Panc1 (cell line): ENCODE results near the gene TRRAP. TPM values are rescaled to one million over a fixed set of nuclear protein-coding genes. Genes with fewer than 3 reads are reported as not detected.

Experiments
- ATAC-seq: fragments of 200-7000 bp; cut with Tn5 transposase; 2 replicates; pipeline ENCODE4 v1.9.1; 2020; ENCODE audit warnings: mild to moderate bottlenecking, moderate library complexity
- BruUV-seq: library from RNA; stranded (reverse); fragments of 400-500 nt; replicated peaks from 2 replicates; lab custom pipeline; 2021; lab: Mats Ljungman, UMichigan
- CTCF ChIA-PET: fragments of 300-600 bp; sonication (Branson Sonifier 250); formaldehyde crosslinking; loops from one replicate; lab custom pipeline; 2022; ENCODE audit warnings: antibody characterized with exemption; lab: Charles Lee
- POLR2A ChIA-PET: fragments of 300-600 bp; sonication (Branson Sonifier 250); formaldehyde crosslinking; loops from one replicate; lab custom pipeline; 2022; ENCODE audit warnings: antibody characterized with exemption; lab: Charles Lee
- DNase-seq: peaks from one replicate; pipeline ENCODE4 v3.0.0-alpha.2; 2010; ENCODE audit warnings: low read depth, low spot score
- H3K27ac ChIP-seq: 2 replicates; pipeline ENCODE4 v1.5.1; 2011; ENCODE audit warnings: mild to moderate bottlenecking, low read length, inconsistent platforms
- H3K27me3 ChIP-seq: fragments of 200-500 bp; sonication (Bioruptor generic); 2 replicates; pipeline ENCODE4 v1.6.0; 2014; ENCODE audit warnings: low read length, inconsistent platforms; ENCODE audit not compliant: control insufficient read depth, insufficient read depth
- H3K36me3 ChIP-seq: fragments of 200-500 bp; sonication (Bioruptor generic); 2 replicates; pipeline ENCODE4 v1.5.1; 2014; ENCODE audit warnings: inconsistent platforms, mild to moderate bottlenecking, low read length, moderate library complexity; ENCODE audit not compliant: control insufficient read depth, insufficient read depth
- H3K4me1 ChIP-seq: 2 replicates; pipeline ENCODE4 v1.5.1; 2011; ENCODE audit warnings: inconsistent platforms, mild to moderate bottlenecking, low read length, moderate library complexity; ENCODE audit not compliant: control insufficient read depth, insufficient read depth
- H3K4me3 ChIP-seq, 2 experiments: 2 replicates each; pipeline ENCODE4 v1.5.1; 2011 to 2012; ENCODE audit warnings: low read depth in 2 of 2, low read length in 2 of 2, mild to moderate bottlenecking in 2 of 2, inconsistent platforms in 1 of 2, moderate library complexity in 1 of 2
- H3K9me3 ChIP-seq: fragments of 200-500 bp; sonication (Bioruptor generic); 2 replicates; pipeline ENCODE4 v1.5.1; 2014; ENCODE audit warnings: low read depth, mild to moderate bottlenecking, inconsistent platforms, low read length, moderate library complexity; ENCODE audit not compliant: control insufficient read depth, insufficient read depth
- POLR2AphosphoS5 ChIP-seq: IDR thresholded peaks from 2 replicates; pipeline ENCODE4 v1.6.1; 2012; ENCODE audit warnings: mild to moderate bottlenecking, low read depth, low read length, moderate library complexity
- SIN3A ChIP-seq: IDR thresholded peaks from 2 replicates; pipeline ENCODE4 v1.6.1; 2012; ENCODE audit warnings: low read depth, mild to moderate bottlenecking, low read length, moderate library complexity, borderline replicate concordance; ENCODE audit not compliant: insufficient read depth
- TCF7L2 ChIP-seq: IDR thresholded peaks from 2 replicates; pipeline ENCODE4 v1.6.1; 2011; ENCODE audit warnings: mild to moderate bottlenecking, low read depth, low read length, inconsistent platforms
- in situ Hi-C: cut with HindIII; loops from 2 replicates; pipeline ENCODE4 v1.10.0; 2016; ENCODE audit warnings: low sequenced_read_pairs, low pct_unique_long_range_greater_than_20kb
- intact Hi-C: fragments of 100-400 bp; cut with micrococcal nuclease; formaldehyde crosslinking; loops from one replicate; pipeline ENCODE4 v1.10.0; 2022; ENCODE audit not compliant: unreplicated experiment
- total RNA-seq: library from RNA; stranded (reverse); gene quantifications from one replicate; pipeline ENCODE4 v1.2.1, GENCODE V29; 2021; ENCODE audit not compliant: unreplicated experiment
- TF ChIP-seq, protein P1 (sequence below): fragments of 450-650 bp; IDR thresholded peaks from 2 replicates; pipeline ENCODE4 v1.5.1; 2017; ENCODE audit warnings: mild to moderate bottlenecking
- TF ChIP-seq, protein P2 (sequence below), 2 experiments: IDR thresholded peaks; 2 replicates each; pipeline ENCODE4 v1.6.1; 2011 to 2012; ENCODE audit warnings: low read depth in 2 of 2, control low read depth in 1 of 2, low read length in 1 of 2, mild to moderate bottlenecking in 1 of 2, moderate library complexity in 1 of 2; ENCODE audit not compliant: insufficient read depth in 1 of 2

The TRRAP gene
- total RNA-seq, 1 experiment from 2014 or later, result 44.9 TPM

DNA sequence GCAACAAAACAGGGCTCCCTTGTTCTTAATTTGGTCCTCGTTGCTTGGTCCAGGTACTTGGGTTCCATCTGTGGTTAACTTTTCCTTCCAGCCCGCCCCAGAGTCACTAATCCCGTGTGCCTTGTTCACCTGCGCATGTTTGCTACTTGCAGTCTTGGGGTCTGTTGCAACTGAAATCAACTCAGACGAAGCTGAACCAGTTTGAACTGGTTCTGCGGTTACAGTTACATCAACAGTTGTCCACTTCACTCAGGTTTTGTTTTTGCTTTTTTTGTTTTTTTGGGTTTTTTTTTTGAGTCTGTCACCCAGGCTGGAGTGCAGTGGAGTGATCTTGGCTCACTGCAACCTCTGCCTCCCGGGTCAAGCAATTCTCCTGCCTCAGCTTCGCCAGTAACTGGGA is 34.7 kb downstream of the TRRAP start:
- ATAC-seq, result no peak
- in situ Hi-C loops, result no loop called here
- DNase-seq, result no peak
- TF ChIP-seq, protein P1, sequence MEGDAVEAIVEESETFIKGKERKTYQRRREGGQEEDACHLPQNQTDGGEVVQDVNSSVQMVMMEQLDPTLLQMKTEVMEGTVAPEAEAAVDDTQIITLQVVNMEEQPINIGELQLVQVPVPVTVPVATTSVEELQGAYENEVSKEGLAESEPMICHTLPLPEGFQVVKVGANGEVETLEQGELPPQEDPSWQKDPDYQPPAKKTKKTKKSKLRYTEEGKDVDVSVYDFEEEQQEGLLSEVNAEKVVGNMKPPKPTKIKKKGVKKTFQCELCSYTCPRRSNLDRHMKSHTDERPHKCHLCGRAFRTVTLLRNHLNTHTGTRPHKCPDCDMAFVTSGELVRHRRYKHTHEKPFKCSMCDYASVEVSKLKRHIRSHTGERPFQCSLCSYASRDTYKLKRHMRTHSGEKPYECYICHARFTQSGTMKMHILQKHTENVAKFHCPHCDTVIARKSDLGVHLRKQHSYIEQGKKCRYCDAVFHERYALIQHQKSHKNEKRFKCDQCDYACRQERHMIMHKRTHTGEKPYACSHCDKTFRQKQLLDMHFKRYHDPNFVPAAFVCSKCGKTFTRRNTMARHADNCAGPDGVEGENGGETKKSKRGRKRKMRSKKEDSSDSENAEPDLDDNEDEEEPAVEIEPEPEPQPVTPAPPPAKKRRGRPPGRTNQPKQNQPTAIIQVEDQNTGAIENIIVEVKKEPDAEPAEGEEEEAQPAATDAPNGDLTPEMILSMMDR, result no peak
- TF ChIP-seq SIN3A (no peak), POLR2AphosphoS5 (no peak), TCF7L2 (no peak)
- TF ChIP-seq, protein P2, sequence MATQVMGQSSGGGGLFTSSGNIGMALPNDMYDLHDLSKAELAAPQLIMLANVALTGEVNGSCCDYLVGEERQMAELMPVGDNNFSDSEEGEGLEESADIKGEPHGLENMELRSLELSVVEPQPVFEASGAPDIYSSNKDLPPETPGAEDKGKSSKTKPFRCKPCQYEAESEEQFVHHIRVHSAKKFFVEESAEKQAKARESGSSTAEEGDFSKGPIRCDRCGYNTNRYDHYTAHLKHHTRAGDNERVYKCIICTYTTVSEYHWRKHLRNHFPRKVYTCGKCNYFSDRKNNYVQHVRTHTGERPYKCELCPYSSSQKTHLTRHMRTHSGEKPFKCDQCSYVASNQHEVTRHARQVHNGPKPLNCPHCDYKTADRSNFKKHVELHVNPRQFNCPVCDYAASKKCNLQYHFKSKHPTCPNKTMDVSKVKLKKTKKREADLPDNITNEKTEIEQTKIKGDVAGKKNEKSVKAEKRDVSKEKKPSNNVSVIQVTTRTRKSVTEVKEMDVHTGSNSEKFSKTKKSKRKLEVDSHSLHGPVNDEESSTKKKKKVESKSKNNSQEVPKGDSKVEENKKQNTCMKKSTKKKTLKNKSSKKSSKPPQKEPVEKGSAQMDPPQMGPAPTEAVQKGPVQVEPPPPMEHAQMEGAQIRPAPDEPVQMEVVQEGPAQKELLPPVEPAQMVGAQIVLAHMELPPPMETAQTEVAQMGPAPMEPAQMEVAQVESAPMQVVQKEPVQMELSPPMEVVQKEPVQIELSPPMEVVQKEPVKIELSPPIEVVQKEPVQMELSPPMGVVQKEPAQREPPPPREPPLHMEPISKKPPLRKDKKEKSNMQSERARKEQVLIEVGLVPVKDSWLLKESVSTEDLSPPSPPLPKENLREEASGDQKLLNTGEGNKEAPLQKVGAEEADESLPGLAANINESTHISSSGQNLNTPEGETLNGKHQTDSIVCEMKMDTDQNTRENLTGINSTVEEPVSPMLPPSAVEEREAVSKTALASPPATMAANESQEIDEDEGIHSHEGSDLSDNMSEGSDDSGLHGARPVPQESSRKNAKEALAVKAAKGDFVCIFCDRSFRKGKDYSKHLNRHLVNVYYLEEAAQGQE (IDR thresholded peaks at IDR 0.05; ENCODE audit: insufficient read depth in 1 of 2, low read depth in 2 of 2, low read length in 1 of 2), result no peak
- Histone ChIP-seq H3K27me3 (no peaks in the 10 kb centered on the region), H3K4me3 (no peak overlapping the region), H3K4me1 (no peaks in the 10 kb centered on the region), H3K27ac (no peak overlapping the region), H3K9me3 (no peaks in the 10 kb centered on the region), H3K36me3 (peaks cover 20% of the 10 kb centered on the region)
- ChIA-PET POLR2A (no interaction called here), CTCF (no interaction called here)
- intact Hi-C loops, result no loop called here
- no TSS peak for BruUV-seq

DNA sequence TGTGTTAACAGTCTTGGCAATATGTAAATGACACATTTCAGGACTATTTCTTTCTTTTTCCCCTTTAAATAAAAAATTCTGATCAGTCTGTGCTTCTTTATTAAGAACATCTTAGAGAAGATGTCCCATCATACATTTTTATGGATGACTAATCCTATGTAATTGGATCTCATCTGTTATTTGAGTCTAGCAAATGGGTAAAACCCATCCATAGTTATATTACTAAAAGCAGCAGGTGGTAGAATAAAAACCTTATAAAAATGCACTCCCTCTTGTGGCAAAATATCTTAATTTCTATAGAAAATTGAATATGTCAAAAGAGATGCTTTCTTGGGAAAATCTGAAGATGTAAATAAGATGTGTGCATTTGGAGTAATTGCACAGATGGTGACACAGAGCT is 35.3 kb downstream of the TRRAP start:
- CTCF ChIA-PET, result no interaction called here

More for the DNA sequence above, 35.3 kb downstream of the TRRAP start:
- DNase-seq, result no peak
- H3K27me3 ChIP-seq, result no peaks in the 10 kb centered on the region
- intact Hi-C loops, result no loop called here
- H3K36me3 ChIP-seq, result peaks cover 20% of the 10 kb centered on the region
- no peaks in the 10 kb centered on the region for H3K4me1 ChIP-seq
- no TSS peak for BruUV-seq
- H3K9me3 ChIP-seq, result no peaks in the 10 kb centered on the region
- no peak for ATAC-seq
- no peak overlapping the region for H3K4me3 ChIP-seq
- in situ Hi-C loops, result no loop called here
- TF ChIP-seq POLR2AphosphoS5 (no peak), TCF7L2 (no peak), SIN3A (no peak)
- TF ChIP-seq, protein P1, result no peak
- TF ChIP-seq, protein P2 (IDR thresholded peaks at IDR 0.05; ENCODE audit: insufficient read depth in 1 of 2, low read depth in 2 of 2, low read length in 1 of 2), result no peak
- POLR2A ChIA-PET, result no interaction called here
- no peak overlapping the region for H3K27ac ChIP-seq
